DND-41 (cell line): ENCODE data around the gene NIM1K.

Experiments used
- ATAC-seq: fragments of 200-7000 bp; cut with Tn5 transposase; 3 replicates; pipeline ENCODE4 v1.9.1; 2021; ENCODE audit warnings: low read depth; ENCODE audit not compliant: insufficient read depth
- DNase-seq: peaks from one replicate; pipeline ENCODE4 v3.0.0-alpha.2; 2020
- H2AFZ ChIP-seq: 2 replicates; pipeline ENCODE4 v1.6.0; 2012; ENCODE audit warnings: low read depth, low read length
- H3K27ac ChIP-seq: 2 replicates; pipeline ENCODE4 v1.5.1; 2012; ENCODE audit warnings: low read length, inconsistent platforms
- H3K27me3 ChIP-seq: fragments of 200-600 bp; sonication (generic); 2 replicates; pipeline ENCODE4 v1.6.0; 2012; ENCODE audit warnings: low read length, mild to moderate bottlenecking, inconsistent platforms; ENCODE audit not compliant: insufficient read depth, poor library complexity
- H3K36me3 ChIP-seq: 2 replicates; pipeline ENCODE4 v1.5.1; 2012; ENCODE audit warnings: low read length, inconsistent platforms; ENCODE audit not compliant: insufficient read depth
- H3K4me1 ChIP-seq: 2 replicates; pipeline ENCODE4 v1.5.1; 2012; ENCODE audit warnings: mild to moderate bottlenecking, low read length; ENCODE audit not compliant: insufficient read depth
- H3K4me2 ChIP-seq: 2 replicates; pipeline ENCODE4 v1.6.0; 2012; ENCODE audit warnings: mild to moderate bottlenecking, moderate library complexity, low read length, inconsistent platforms; ENCODE audit not compliant: insufficient read depth
- H3K4me3 ChIP-seq, 2 experiments: fragments of 200-600 bp in 1 of 2; shearing (Covaris generic) in 1 of 2; 2 replicates each; pipeline ENCODE4 v1.5.1; 2012 to 2016; ENCODE audit warnings: inconsistent platforms in 2 of 2, low read length in 2 of 2, mild to moderate bottlenecking in 2 of 2, low read depth in 1 of 2, moderate library complexity in 1 of 2
- H3K79me2 ChIP-seq: 2 replicates; pipeline ENCODE4 v1.6.0; 2012; ENCODE audit warnings: low read length, inconsistent platforms; ENCODE audit not compliant: insufficient read depth
- H3K9ac ChIP-seq: 2 replicates; pipeline ENCODE4 v1.6.0; 2012; ENCODE audit warnings: low read depth, mild to moderate bottlenecking, inconsistent platforms, low read length, moderate library complexity
- H3K9me3 ChIP-seq: 2 replicates; pipeline ENCODE4 v1.5.1; 2012; ENCODE audit warnings: low read length, moderate library complexity, mild to moderate bottlenecking, inconsistent platforms; ENCODE audit not compliant: insufficient read depth, severe bottlenecking
- H4K20me1 ChIP-seq: 2 replicates; pipeline ENCODE4 v1.6.0; 2012; ENCODE audit warnings: low read length; ENCODE audit not compliant: insufficient read depth
- EZH2 ChIP-seq: IDR thresholded peaks from 3 replicates; pipeline ENCODE4 v1.6.1; 2012; ENCODE audit warnings: borderline replicate concordance, low read depth, mild to moderate bottlenecking, moderate library complexity, low read length, inconsistent platforms; ENCODE audit not compliant: severe bottlenecking
- TF ChIP-seq, protein P1 (sequence below): IDR thresholded peaks from 2 replicates; pipeline ENCODE4 v1.5.1; 2012; ENCODE audit warnings: borderline replicate concordance, low read length, moderate library complexity, mild to moderate bottlenecking; ENCODE audit not compliant: poor library complexity, severe bottlenecking; ENCODE audit errors: extremely low read depth

NIM1K gene

GRCh38 chr5:43221502-43221901 lies 29.5 kb downstream of the NIM1K start:
- Histone ChIP-seq H3K9ac (no peak overlapping the region), H3K27ac (no peak overlapping the region), H3K4me2 (no peak overlapping the region), H3K27me3 (peaks cover 1% of the 10 kb centered on the region), H3K9me3 (no peaks in the 10 kb centered on the region), H3K36me3 (no peaks in the 10 kb centered on the region), H2AFZ (no peak overlapping the region), H3K79me2 (no peaks in the 10 kb centered on the region), H4K20me1 (no peaks in the 10 kb centered on the region), H3K4me3 (no peak overlapping the region), H3K4me1 (no peaks in the 10 kb centered on the region)
- ATAC-seq = no peak
- TF ChIP-seq EZH2 = no peak
- TF ChIP-seq, protein P1, sequence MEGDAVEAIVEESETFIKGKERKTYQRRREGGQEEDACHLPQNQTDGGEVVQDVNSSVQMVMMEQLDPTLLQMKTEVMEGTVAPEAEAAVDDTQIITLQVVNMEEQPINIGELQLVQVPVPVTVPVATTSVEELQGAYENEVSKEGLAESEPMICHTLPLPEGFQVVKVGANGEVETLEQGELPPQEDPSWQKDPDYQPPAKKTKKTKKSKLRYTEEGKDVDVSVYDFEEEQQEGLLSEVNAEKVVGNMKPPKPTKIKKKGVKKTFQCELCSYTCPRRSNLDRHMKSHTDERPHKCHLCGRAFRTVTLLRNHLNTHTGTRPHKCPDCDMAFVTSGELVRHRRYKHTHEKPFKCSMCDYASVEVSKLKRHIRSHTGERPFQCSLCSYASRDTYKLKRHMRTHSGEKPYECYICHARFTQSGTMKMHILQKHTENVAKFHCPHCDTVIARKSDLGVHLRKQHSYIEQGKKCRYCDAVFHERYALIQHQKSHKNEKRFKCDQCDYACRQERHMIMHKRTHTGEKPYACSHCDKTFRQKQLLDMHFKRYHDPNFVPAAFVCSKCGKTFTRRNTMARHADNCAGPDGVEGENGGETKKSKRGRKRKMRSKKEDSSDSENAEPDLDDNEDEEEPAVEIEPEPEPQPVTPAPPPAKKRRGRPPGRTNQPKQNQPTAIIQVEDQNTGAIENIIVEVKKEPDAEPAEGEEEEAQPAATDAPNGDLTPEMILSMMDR = no peak
- DNase-seq = no peak

GRCh38 chr5:43225649-43226245 lies 33.7 kb downstream of the NIM1K start:
- Histone ChIP-seq H2AFZ (no peak overlapping the region), H3K4me2 (no peak overlapping the region), H3K4me1 (no peaks in the 10 kb centered on the region)

DNA sequence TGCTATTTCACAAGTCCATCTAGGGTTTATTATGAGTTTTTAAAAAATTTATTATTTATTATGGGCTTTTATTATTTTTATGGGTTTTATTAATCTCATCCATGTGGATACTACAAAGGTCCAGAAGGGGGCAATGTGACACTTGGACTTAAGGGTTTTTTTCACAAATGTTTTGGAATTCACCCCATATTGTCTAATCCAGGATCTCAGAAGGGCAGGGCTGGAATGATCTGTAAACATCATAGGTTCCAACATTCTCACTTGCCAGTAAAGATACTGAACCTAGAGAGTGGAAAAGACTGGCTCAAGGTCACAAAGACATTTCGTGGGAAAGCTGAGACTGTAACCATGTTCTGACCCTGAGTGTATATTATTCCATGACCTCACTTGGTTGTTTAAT lies 35.6 kb downstream of the NIM1K start:
- Histone ChIP-seq H3K27ac (no peak overlapping the region), H3K79me2 (no peaks in the 10 kb centered on the region), H2AFZ (no peak overlapping the region), H3K27me3 (peaks cover 5% of the 10 kb centered on the region), H3K4me1 (no peaks in the 10 kb centered on the region), H3K36me3 (no peaks in the 10 kb centered on the region), H3K9me3 (no peaks in the 10 kb centered on the region), H3K4me3 (no peak overlapping the region), H3K4me2 (no peak overlapping the region), H4K20me1 (no peaks in the 10 kb centered on the region; the same call in 1 of the 2 replicates), H3K9ac (no peak overlapping the region)
- TF ChIP-seq, protein P1 = peak; percentile 43
- no peak for TF ChIP-seq EZH2
- ATAC-seq = no peak
- DNase-seq = no peak

More at GRCh38 chr5:43225649-43226245, 33.7 kb downstream of the NIM1K start:
- no peaks in the 10 kb centered on the region for H3K9me3 ChIP-seq
- no peaks in the 10 kb centered on the region for H3K79me2 ChIP-seq
- no peaks in the 10 kb centered on the region; the same call in 1 of the 2 replicates for H4K20me1 ChIP-seq
- DNase-seq (no peak), ATAC-seq (peak; percentile 80)
- H3K36me3 ChIP-seq = no peaks in the 10 kb centered on the region
- TF ChIP-seq, protein P1 = no peak
- TF ChIP-seq EZH2 = no peak
- peaks cover 5% of the 10 kb centered on the region for H3K27me3 ChIP-seq
- no peak overlapping the region for H3K4me3 ChIP-seq
- H3K27ac ChIP-seq = no peak overlapping the region
- no peak overlapping the region for H3K9ac ChIP-seq
